GM19372 (cell line): ENCODE measurements around the gene ZFYVE28.

ENCODE experiments used
- ATAC-seq: cut with Tn5 transposase; IDR thresholded peaks from one replicate; pipeline ENCODE4 v1.9.1; 2021; ENCODE audit warnings: mild to moderate bottlenecking, low read depth, moderate library complexity; ENCODE audit not compliant: unreplicated experiment

The ZFYVE28 gene

DNA sequence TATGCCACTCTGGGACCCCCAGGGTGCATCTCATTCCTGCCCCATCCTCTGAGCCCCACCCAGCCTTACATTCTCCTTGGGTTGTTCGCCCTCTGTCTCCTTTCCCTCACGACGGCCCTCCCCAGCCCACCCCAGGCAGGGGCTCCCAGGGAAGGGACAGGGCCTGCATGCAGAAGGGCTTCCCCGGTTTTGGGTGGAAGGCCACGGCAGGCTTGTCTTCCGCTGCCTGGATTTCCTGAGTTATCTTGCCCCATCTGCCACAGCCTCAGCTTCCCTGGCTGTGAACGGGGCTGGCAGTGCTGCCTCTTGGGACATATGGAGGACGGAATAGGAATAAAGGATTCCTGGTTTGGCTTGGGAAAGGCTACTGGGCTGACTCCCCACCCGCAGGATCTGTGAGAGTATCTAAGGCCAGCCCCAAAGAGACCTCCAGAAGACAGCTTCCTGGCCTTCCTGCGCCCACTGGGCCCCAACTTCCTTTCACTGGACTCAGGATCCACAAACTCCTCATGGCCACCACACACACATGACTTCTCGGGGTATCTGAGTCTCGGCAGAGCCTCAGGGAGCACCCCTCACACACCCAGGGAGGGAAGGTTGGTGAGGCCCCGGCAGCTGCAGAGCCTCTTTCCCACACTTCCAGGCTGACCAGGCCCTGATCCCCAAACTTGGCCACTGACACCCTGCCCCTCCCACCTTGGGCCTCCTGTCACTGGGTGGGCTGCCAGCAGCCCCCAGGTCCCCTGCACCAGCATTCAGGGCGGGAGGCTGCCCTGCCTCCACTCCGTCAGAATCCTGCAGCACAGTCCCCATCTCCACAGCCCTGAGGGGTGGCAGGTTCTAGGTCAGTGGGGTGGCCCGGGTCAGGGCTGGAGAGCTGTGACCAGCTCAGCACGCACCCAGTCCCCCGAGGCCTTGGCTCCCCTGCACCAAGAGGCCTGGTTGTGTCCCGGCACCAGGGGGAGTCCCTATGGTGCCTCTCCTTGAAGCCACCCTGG lies 153.0 kb downstream of the ZFYVE28 start:
- no peak for ATAC-seq

GRCh38 chr4:2264481-2265041 lies 153.9 kb downstream of the ZFYVE28 start:
- ATAC-seq: no peak

DNA sequence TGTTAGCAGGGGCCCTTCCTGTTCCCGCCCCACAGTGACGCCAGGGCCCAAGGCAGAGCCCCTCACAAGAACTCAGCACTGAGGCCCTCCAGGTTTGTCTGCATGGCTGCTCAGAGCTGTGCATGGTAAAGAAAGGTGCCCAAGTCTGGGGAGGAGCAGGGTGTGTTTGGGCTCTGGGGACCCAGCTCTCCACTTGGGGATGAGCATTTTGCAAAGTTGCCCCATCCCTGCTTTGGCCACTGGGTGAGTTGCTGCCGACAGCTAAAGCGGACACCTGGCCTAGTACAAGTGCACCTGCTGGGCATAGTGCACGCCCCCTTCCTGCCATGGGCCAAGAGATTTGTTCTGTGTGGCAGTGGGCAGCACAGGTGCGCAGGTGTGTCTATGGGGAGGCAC lies 154.5 kb downstream of the ZFYVE28 start:
- no peak for ATAC-seq

DNA sequence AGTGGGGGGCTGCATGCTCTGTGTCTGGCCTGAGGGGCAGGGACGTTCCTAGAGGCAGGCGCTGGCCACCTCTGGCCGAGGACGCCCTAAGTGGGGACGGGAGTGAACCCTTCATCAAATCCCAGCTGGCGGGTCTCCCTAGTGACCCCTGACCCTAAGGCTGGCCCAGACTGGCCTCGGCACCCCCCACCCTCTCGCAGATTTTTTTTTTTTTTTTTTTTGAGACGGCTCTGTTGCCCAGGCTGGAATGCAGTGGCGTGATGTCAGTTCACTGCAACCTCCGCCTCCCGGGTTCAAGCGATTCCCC lies 155.5 kb downstream of the ZFYVE28 start:
- ATAC-seq: no peak

DNA sequence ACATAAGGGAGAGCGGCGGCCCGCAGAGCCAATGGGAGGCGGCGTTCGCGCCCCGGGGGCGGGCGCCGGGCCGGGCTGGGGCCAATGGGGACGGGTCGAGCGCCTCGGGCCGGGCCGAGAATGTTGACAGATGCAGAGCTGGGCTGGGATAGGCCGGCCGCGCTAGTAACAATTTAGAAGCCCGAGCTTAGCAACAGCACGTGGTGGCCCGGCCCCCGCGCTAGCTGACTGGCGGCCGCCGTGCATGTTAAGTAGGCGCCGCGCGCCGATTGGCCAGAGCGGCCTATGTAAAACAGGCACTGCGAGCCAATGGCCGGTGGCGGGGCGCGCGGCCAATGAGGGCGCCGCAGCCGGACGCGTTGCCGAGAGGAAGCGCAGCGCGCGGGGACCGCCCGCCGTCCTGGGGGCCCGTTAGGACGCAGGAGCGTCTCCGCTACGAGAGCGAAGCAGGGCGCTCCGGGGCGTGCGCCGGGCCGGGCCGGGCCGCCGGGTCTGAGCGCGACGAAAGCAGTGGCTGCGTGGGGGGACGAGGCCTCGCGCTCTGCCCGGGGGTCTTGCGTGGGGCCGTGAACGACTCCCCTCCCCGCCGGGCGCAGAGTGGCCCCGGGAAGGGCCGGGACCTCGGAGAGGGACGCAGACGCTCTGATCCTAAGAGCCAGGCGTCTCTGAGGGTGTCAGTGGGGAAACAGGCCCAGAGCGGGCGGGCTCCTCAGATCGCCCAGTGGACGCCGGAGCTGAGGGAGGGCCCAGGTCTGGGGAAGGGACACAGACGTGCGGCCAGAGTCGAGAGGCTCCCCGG lies 156.1 kb downstream of the ZFYVE28 start:
- peak; percentile 91 for ATAC-seq

DNA sequence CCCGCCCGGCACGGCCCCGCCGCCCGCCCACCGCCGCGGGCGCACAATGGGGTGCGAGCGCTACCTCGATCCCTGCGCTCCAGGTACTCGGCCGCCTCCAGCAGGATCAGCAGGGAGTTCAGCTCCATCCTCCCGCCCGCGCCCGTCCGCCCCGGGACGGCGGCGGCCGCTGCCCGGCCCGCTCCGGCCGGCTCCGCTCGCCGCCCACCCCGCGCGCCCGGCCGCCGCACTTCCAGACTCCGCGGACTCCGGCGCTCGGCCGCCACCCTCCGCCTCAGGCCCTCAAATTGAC lies 156.6 kb downstream of the ZFYVE28 start, which contains the start of gene MXD4:
Gene MXD4, minus strand, starts transcription at position 257 of the 292 bp plus-strand sequence. Its CDS starts 129 bp downstream, at position 128.
- ATAC-seq: no peak

GRCh38 chr4:2261110-2261852 lies 157.2 kb downstream of the ZFYVE28 start:
- ATAC-seq: no peak

GRCh38 chr4:2260344-2261109 lies 157.9 kb downstream of the ZFYVE28 start:
- no peak for ATAC-seq

GRCh38 chr4:2259541-2260343 lies 158.7 kb downstream of the ZFYVE28 start:
- ATAC-seq: no peak

DNA sequence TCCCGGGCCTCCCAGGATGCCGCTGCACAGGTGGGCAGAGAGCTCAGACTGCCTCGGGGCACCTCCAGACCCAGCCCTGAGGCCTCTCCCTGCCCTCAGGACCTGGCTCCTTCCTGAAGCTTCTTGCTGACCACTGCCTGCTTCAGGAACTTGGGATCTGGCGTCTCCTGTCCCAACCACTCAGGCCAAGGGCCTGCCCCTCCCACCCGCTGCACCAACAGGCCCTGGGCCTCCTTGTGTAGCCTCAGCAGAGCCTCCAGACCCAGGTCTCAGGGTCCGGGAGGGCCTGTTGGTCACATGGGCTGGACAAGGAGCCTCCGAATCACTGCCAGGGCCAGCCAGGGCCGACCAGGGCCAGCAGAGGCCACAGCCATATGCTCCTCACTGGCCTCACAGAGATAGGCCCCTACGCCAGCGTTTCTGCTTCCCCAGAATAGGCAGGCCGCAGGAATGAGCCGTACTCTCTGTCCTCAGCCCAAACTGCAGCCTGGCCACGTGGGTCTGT lies 159.4 kb downstream of the ZFYVE28 start:
- no peak for ATAC-seq

DNA sequence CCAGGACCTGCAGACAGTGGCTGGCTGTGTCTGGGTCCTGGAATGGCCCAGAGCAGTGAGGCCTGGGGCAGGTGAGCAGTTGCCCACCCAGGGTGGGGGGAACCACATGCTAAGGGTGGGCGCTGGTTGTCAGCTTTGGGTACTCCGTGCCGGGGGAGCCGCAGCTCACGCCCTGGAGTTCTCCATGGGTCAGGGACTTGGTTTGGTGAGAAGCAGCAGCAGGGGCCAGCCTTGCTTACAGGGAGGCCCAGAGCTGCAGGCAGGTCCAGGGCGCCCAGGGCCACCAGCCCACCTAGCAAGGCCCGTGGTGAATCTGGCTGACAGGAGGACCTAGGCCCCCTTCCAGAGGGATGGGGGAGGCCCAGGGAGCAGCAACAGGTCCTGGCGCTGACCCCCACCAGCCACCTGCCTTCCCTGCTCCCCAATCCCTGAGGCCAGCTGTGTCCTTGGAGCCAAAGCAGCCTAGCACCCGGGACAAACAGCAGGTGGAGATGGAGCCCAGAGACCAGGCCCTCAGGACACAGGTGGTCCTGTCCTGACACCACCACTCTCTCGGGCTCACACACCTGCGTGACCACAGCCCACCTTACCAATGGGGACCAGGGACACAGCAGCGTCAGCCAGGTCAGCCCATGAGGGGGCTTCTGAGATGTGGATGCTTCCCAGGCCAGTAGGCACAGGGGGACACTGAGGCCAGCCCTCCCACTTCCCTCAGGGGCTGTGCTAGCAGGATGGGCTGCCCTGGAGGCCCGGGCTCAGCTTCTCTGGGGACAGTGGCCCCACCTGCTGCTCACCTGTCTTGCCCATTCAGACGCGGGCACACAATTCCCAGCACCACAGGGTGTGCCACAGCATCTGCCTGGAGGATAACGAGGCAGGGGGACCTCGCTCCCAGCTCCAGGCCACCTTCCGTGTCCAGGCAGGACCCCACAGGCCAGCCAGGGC lies 160.1 kb downstream of the ZFYVE28 start:
- ATAC-seq: no peak

- ATAC-seq: no peak
These were observed 160.9 kb downstream of the ZFYVE28 start for GRCh38 chr4:2257361-2258081.

GRCh38 chr4:2256781-2257191 lies 161.7 kb downstream of the ZFYVE28 start:
- no peak for ATAC-seq

GRCh38 chr4:2256156-2256731 lies 162.2 kb downstream of the ZFYVE28 start:
- no peak for ATAC-seq

DNA sequence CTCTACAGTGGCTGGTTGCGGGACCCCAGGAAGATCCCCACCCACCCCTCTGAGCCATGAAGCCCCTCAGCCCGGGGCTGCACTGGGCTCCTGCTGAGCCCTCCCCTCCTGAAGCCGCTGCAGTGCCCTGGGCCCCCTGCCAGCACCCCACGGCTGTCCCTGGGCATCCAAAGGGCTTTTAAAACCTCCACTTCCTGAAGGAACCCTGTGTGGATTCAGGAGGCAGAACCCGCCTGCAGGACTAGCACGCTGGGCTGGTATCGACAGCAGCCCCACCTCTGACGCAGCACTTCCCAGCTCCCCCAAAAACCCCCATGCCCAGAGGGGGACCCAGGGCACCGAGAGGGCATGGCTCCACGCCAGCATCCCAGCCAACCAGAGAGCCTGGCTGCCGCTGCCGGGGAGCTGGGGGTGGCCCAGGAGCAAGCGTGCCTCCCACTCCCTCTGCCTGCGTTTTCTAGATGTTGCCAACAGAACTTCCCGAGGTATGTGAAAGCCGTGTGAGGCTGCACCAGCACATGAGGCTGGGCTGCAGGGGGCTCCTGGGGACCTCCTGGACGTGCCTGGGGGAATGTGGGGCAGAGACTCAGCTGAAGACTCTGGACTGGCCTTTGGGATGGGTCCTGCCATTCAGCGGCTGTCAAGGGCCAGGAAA lies 162.8 kb downstream of the ZFYVE28 start:
- no peak for ATAC-seq
